Breast epithelium (tissue), 3 donors: Measurements from ENCODE around the gene GP1BB.

Experiments used
- CTCF ChIP-seq, 3 donors: fragments of 450-650 bp; IDR thresholded peaks; one replicate each; pipeline ENCODE4 v1.5.1; 2016 to 2017; ENCODE audit warnings: antibody characterized with exemption in 3 of 3, mild to moderate bottlenecking in 3 of 3, moderate library complexity in 3 of 3
- POLR2A ChIP-seq: fragments of 450-650 bp; IDR thresholded peaks from one replicate; pipeline ENCODE4 v1.6.1; 2016; ENCODE audit warnings: antibody characterized with exemption, mild to moderate bottlenecking, moderate library complexity

GRCh38 chr22:19714312-19715187, 8.8 kb upstream of the GP1BB start, which contains the start of gene SEPTIN5:
- TF ChIP-seq POLR2A = no peak
- no peak for TF ChIP-seq CTCF (IDR thresholded peaks at IDR 0.05)
